CD4-positive, CD25-positive, alpha-beta regulatory T cell (primary cell): Measurements from ENCODE around the gene CALCA. TPM values are rescaled to one million over a fixed set of nuclear protein-coding genes. Genes with fewer than 3 reads are reported as not detected.

ENCODE experiments used
- ATAC-seq, 2 donors: fragments of 150-1000 bp; cut with Tn5 transposase; one replicate each; pipeline ENCODE4 v1.10.0; 2021; ENCODE audit warnings: low read depth in 2 of 2, moderate number of reproducible peaks in 2 of 2, moderate library complexity in 1 of 2
- DNase-seq, 3 donors: peaks; one replicate each; pipeline versions ENCODE4 v3.0.0 to v3.0.0-alpha.2; 2012 to 2022; ENCODE audit warnings: mixed read lengths in 1 of 3
- H3K27ac ChIP-seq: one replicate; pipeline ENCODE4 v1.7.0; 2013; ENCODE audit warnings: mild to moderate bottlenecking, low read length; ENCODE audit not compliant: insufficient read depth, poor library complexity, severe bottlenecking
- H3K27me3 ChIP-seq: one replicate; pipeline ENCODE4 v1.7.0; 2013; ENCODE audit warnings: low read length; ENCODE audit not compliant: control insufficient read depth, insufficient read depth
- H3K36me3 ChIP-seq: one replicate; pipeline ENCODE4 v1.7.0; 2013; ENCODE audit warnings: mild to moderate bottlenecking, low read length, moderate library complexity; ENCODE audit not compliant: control insufficient read depth, insufficient read depth
- H3K4me1 ChIP-seq: 2 replicates; pipeline ENCODE4 v1.7.0; 2013; ENCODE audit warnings: mild to moderate bottlenecking, low read length; ENCODE audit not compliant: insufficient read depth, control insufficient read depth, poor library complexity, severe bottlenecking
- H3K4me3 ChIP-seq: one replicate; pipeline ENCODE4 v1.7.0; 2013; ENCODE audit warnings: low read depth, mild to moderate bottlenecking, low read length, moderate library complexity
- H3K9me3 ChIP-seq, 2 experiments: 1 replicate in 1 of 2; 2 replicates in 1 of 2; pipeline ENCODE4 v1.7.0; 2013; ENCODE audit warnings: low read length in 2 of 2, mild to moderate bottlenecking in 1 of 2, moderate library complexity in 1 of 2; ENCODE audit not compliant: control insufficient read depth in 2 of 2
- H3K27ac Mint-ChIP-seq, 3 donors: one replicate each; pipeline ENCODE4 v1.8.0; 2020 to 2022; ENCODE audit warnings: mild to moderate bottlenecking in 3 of 3, mixed read lengths in 3 of 3, moderate library complexity in 2 of 3
- H3K27me3 Mint-ChIP-seq: one replicate; pipeline ENCODE4 v1.8.0; 2022; ENCODE audit warnings: mild to moderate bottlenecking, mixed read lengths
- H3K36me3 Mint-ChIP-seq: one replicate; pipeline ENCODE4 v1.8.0; 2020; ENCODE audit warnings: mixed read lengths
- H3K4me1 Mint-ChIP-seq, 4 donors: one replicate each; pipeline ENCODE4 v1.8.0; 2020 to 2022; ENCODE audit warnings: mixed read lengths in 4 of 4, mild to moderate bottlenecking in 1 of 4
- H3K4me3 Mint-ChIP-seq, 4 donors: one replicate each; pipeline ENCODE4 v1.8.0; 2020 to 2022; ENCODE audit warnings: mild to moderate bottlenecking in 4 of 4, mixed read lengths in 4 of 4, moderate library complexity in 3 of 4
- H3K9me3 Mint-ChIP-seq, 7 donors: one replicate each; pipeline ENCODE4 v1.8.0; 2020 to 2022; ENCODE audit warnings: mixed read lengths in 7 of 7, mild to moderate bottlenecking in 3 of 7, moderate library complexity in 2 of 7
- polyA plus RNA-seq, 4 donors: library from polyadenylated mRNA; unstranded; fragments of 300-500 nt; fragmentation: Illumina TruSeq; gene quantifications; one replicate each; pipeline ENCODE4 v1.2.3, GENCODE V29; 2021
- total RNA-seq: library from RNA; stranded (reverse); gene quantifications from one replicate; pipeline ENCODE4 v1.2.3, GENCODE V29; 2022

CALCA gene
- total and polyA plus RNA-seq, 5 donors from 2014 or later, result not detected

- no peaks in the 10 kb centered on the region for H3K36me3 Mint-ChIP-seq
- ATAC-seq (no peak), DNase-seq (no peak)
- no peak overlapping the region for H3K27ac Mint-ChIP-seq
- H3K27ac ChIP-seq, result no peak overlapping the region
- peaks cover 0 to 1% (median 0%) of the 10 kb centered on the region in 4 donors for H3K4me1 Mint-ChIP-seq
- no peak overlapping the region for H3K4me3 Mint-ChIP-seq
- H3K27me3 Mint-ChIP-seq, result peaks cover 62% of the 10 kb centered on the region
- no peaks in the 10 kb centered on the region for H3K4me1 ChIP-seq
- no peaks in the 10 kb centered on the region for H3K9me3 ChIP-seq
- no peak overlapping the region for H3K4me3 ChIP-seq
- peaks cover 17% of the 10 kb centered on the region for H3K27me3 ChIP-seq
- no peaks in the 10 kb centered on the region for H3K36me3 ChIP-seq
- H3K9me3 Mint-ChIP-seq, result peaks cover 0 to 1% (median 0%) of the 10 kb centered on the region in 7 donors
Observed at GRCh38 chr11:14980854-14981253, 8.7 kb upstream of the CALCA start.

GRCh38 chr11:14977101-14977880 is 5.1 kb upstream of the CALCA start:
- H3K27me3 Mint-ChIP-seq, result peaks cover 78% of the 10 kb centered on the region
- DNase-seq (no peak), ATAC-seq (no peak)
- Histone ChIP-seq H3K9me3 (no peaks in the 10 kb centered on the region), H3K27ac (no peak overlapping the region), H3K27me3 (peaks cover 42% of the 10 kb centered on the region), H3K36me3 (no peaks in the 10 kb centered on the region), H3K4me1 (peaks cover 23% of the 10 kb centered on the region), H3K4me3 (no peak overlapping the region)
- no peak overlapping the region for H3K4me3 Mint-ChIP-seq
- H3K9me3 Mint-ChIP-seq, result peaks cover 0 to 3% (median 0%) of the 10 kb centered on the region in 7 donors
- no peak overlapping the region for H3K27ac Mint-ChIP-seq
- peaks cover 7 to 31% (median 21%) of the 10 kb centered on the region in 4 donors for H3K4me1 Mint-ChIP-seq
- no peaks in the 10 kb centered on the region for H3K36me3 Mint-ChIP-seq

GRCh38 chr11:14975252-14975587 is 3.1 kb upstream of the CALCA start:
- Histone ChIP-seq H3K27ac (no peak overlapping the region), H3K36me3 (no peaks in the 10 kb centered on the region), H3K4me1 (peaks cover 28% of the 10 kb centered on the region), H3K27me3 (peaks cover 47% of the 10 kb centered on the region), H3K4me3 (peak overlapping the region; percentile 66), H3K9me3 (no peaks in the 10 kb centered on the region)
- Mint-ChIP-seq H3K36me3 (no peaks in the 10 kb centered on the region), H3K4me1 (peaks cover 7 to 37% (median 21%) of the 10 kb centered on the region in 4 donors), H3K9me3 (peaks cover 0 to 3% (median 0%) of the 10 kb centered on the region in 7 donors), H3K4me3 (peak overlapping the region in 2 of 4 donors; percentile 51 to 56), H3K27ac (no peak overlapping the region), H3K27me3 (peaks cover 82% of the 10 kb centered on the region)
- ATAC-seq (no peak), DNase-seq (no peak)

- peaks cover 0 to 3% (median 0%) of the 10 kb centered on the region in 7 donors for H3K9me3 Mint-ChIP-seq
- peak overlapping the region; percentile 51 to 87 (median 69) for H3K4me3 Mint-ChIP-seq
- Histone ChIP-seq H3K4me3 (peak overlapping the region; percentile 66), H3K4me1 (peaks cover 28% of the 10 kb centered on the region), H3K36me3 (no peaks in the 10 kb centered on the region), H3K27me3 (peaks cover 47% of the 10 kb centered on the region), H3K9me3 (no peaks in the 10 kb centered on the region), H3K27ac (no peak overlapping the region)
- H3K27ac Mint-ChIP-seq, result no peak overlapping the region
- DNase-seq (peak in 2 of 3 donors; percentile 51 to 75), ATAC-seq (peak; percentile 63 to 67)
- peaks cover 81% of the 10 kb centered on the region for H3K27me3 Mint-ChIP-seq
- peaks cover 7 to 37% (median 21%) of the 10 kb centered on the region in 4 donors for H3K4me1 Mint-ChIP-seq
- H3K36me3 Mint-ChIP-seq, result no peaks in the 10 kb centered on the region
Observed at GRCh38 chr11:14974515-14975251, 2.5 kb upstream of the CALCA start.

DNA sequence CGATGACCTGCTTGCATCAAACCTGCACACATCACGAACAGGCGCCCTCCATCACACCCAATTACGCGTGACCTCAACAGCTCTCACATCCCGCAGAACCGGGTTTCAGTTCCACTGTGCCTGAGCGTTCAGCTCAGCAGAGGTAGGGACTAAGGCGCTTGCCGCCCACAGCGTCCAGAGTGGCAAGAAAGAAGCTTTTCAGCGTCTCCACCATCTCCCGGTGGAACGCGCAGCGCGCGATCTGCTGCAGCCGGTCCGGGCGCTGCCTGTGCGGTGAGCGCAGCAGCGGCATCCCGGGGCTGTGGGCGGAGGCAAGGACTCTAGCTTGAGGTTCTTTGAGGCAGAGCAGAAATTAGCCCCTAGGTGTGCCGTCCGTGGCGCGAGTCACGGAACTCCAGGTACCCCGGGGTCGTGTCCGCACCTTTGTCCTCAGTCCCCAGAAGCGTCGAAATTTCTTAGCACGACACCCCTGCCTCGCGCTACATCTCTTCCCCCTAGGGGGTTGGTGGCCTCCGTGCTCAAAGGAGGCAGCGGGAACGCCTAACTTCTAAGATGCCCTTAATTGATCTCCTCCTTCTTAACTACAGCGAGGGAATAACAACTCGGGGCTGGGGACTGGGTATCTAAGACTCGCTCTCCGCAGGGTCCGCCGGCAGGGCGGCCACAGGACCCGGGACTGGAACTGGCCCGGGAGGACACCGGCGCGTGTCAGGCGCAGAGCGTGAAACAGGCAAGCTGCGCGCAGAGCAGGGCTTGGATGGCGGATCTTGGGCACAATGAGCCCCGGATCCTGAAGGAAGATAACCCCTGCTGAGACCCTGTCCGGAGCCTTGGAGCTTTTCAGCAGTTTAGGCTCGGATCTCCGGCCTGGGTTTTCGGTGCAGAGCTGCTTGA is 1.7 kb upstream of the CALCA start:
- Histone ChIP-seq H3K27ac (no peak overlapping the region), H3K36me3 (no peaks in the 10 kb centered on the region), H3K27me3 (peaks cover 46% of the 10 kb centered on the region), H3K9me3 (no peaks in the 10 kb centered on the region), H3K4me1 (peaks cover 28% of the 10 kb centered on the region), H3K4me3 (peak overlapping the region; percentile 66)
- peaks cover 83% of the 10 kb centered on the region for H3K27me3 Mint-ChIP-seq
- peaks cover 0 to 3% (median 0%) of the 10 kb centered on the region in 7 donors for H3K9me3 Mint-ChIP-seq
- H3K27ac Mint-ChIP-seq, result no peak overlapping the region
- peak in 1 of 2 donors; percentile 33 for ATAC-seq
- no peaks in the 10 kb centered on the region for H3K36me3 Mint-ChIP-seq
- peak in 2 of 3 donors; percentile 26 to 45 for DNase-seq
- peak overlapping the region; percentile 51 to 87 (median 78) for H3K4me3 Mint-ChIP-seq
- H3K4me1 Mint-ChIP-seq, result peaks cover 7 to 37% (median 21%) of the 10 kb centered on the region in 4 donors

DNA sequence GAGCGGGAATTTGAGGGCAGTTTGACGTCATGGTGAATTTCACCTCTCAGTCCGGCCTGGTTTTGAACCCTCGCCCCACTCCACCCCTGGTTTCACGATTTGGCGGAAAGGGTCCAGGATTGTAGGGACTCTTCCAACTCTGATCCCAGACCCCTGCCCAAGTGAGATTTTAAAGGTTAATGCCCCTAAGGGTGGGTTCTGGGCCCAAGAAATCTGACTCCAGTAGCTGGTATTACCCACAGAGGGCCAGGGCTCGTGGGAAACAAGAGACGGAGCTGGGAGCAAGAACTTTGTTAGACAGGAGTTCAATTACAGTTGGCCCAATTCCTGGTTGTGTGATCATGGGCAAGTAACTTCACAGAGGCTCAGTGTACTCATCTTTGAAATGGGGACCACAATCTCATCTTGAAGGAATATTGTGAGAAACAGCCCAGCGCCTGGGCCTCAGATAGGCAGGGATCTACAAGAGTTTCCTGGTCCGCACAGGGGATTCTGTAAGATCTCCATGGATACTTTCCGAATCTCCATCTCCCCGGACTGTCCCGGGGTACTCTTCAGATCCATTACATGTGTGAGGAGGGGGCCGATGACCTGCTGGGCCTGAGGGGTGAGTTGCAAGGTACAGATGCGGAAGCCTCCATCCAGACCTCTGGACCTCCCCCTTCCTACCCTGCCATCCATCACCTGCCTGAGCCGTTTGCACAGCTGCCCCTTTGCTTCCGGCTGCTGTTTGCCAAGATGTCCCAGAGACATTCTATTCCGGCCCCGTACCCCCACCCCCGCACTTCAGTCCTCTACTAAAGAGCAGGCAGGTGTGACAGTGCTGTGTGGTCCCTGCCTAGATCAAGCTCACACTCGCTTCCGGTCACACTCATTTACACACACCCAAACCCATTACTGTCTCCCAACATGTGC is 687 bp upstream of the CALCA start:
- Histone ChIP-seq H3K4me3 (peak overlapping the region; percentile 44), H3K4me1 (peaks cover 28% of the 10 kb centered on the region), H3K36me3 (no peaks in the 10 kb centered on the region), H3K9me3 (no peaks in the 10 kb centered on the region), H3K27ac (no peak overlapping the region), H3K27me3 (peaks cover 48% of the 10 kb centered on the region)
- H3K27ac Mint-ChIP-seq, result no peak overlapping the region
- H3K4me1 Mint-ChIP-seq, result peaks cover 7 to 37% (median 21%) of the 10 kb centered on the region in 4 donors
- DNase-seq (no peak), ATAC-seq (no peak)
- H3K36me3 Mint-ChIP-seq, result no peaks in the 10 kb centered on the region
- peaks cover 0 to 3% (median 0%) of the 10 kb centered on the region in 7 donors for H3K9me3 Mint-ChIP-seq
- peak overlapping the region; percentile 51 to 87 (median 78) for H3K4me3 Mint-ChIP-seq
- peaks cover 84% of the 10 kb centered on the region for H3K27me3 Mint-ChIP-seq
